HG03196 (cell line): Measurements from ENCODE around the gene ADCY4.
"Not testable (repeated sequence)": the region's sequence is repeated elsewhere in the genome, so short reads cannot be mapped to it uniquely, and the experiment has no call there.

Experiments used
- ATAC-seq: cut with Tn5 transposase; IDR thresholded peaks from one replicate; pipeline ENCODE4 v1.9.1; 2021; ENCODE audit not compliant: unreplicated experiment

Gene ADCY4

DNA sequence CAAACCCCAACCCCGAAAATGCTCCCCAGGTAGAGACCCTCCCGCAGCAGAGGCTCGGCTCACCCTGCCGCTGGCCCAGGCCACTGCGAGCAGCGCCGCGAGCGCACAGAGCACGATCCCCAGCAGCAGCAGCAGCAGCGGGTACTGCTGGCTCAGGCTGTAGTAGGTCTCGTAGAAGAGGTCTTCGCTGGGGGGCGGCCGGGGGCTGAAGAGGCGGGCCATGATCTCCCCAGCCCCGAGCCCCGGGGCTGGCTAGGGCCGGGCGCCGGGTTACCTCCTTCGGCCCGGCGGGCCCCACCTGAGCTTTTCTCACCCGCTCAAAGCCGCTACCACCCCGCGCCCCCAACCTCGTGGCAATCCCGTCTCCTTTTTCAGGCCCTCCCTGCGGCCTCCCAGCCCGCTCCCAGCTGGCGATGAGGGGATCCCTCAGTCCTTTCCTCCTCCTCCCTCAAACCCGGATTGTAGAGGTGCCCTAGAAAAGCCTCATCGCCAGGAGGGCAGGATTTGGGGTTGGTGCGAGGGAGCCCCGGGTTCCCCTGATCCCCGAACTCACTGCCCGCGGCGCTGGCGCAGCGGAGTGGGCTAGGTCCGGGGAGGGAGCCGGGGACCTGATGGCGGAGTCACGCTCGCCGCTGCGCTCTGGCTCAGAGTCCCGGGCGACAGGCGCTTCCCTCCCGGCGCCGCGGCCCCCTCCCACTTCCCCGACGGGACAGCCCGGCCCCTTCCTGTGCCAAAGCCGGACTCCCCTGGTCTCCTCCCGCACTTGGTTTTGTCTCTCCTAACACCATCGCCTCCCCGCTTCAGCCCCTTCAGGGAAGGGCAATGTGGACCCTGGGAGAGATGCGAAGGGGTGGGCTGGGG, at the start of gene ADCY4:
TSS of gene ADCY4 (minus strand) at position 641 of the 861 bp plus-strand sequence. CDS start at position 222, 419 bp downstream.
- ATAC-seq: no peak

DNA sequence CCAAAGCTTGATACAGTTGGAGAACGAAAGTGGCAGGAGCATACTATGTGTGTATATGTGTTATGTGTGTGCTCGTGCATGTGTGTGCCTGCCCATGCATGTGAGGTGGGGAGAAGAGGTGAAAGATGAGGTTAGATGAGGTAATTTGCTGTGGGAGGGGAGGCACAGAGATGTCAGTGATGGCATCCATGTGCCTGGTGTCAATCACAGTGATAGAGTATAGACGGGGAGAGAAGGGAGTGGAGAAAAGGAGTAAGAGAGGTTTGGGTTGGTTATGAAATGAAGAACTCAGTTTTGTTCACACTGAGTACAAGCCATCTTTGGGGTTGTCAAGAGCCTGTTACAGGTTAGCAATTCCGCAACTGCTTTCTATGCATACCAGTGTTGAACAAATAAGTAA, 49.3 kb upstream of the ADCY4 start:
- ATAC-seq: no peak

- no peak for ATAC-seq
These were observed 47.1 kb upstream of the ADCY4 start for GRCh38 chr14:24382064-24382371.

DNA sequence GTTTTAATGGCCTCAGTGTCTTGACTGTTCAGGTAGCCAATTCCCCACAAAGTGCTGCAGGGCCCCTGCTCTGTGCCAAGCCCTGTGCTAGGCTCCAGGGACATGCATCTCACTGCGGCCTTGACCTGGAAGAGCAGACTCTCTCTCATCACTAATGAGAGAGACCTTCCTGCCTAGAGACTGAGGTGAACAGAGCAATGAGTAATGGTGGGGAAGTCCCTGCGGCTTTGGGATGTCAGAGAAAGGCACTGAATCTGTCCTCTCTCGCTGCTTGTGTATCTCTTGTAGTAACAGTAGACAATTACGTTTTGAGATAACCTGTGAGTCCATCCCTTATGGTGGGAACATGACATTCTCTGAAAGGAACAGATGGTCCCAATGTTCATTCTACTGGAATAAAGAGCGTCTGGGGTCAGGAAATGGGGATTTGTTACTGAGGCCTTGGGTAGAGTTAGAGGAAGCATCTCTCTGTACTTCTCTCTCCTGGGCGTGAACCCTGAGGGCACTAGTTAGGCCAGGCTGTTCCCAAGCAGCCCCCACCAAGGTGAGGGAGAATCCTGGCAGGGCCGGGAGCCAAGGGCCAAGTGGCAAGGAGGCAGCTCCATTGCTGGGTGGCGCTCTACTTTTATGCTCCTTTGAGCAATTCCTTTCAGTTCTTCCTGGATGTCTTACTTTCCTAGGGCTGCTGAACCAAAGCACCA, 46.6 kb upstream of the ADCY4 start:
- no peak for ATAC-seq

GRCh38 chr14:24379907-24380730, 45.2 kb upstream of the ADCY4 start:
- no peak for ATAC-seq

DNA sequence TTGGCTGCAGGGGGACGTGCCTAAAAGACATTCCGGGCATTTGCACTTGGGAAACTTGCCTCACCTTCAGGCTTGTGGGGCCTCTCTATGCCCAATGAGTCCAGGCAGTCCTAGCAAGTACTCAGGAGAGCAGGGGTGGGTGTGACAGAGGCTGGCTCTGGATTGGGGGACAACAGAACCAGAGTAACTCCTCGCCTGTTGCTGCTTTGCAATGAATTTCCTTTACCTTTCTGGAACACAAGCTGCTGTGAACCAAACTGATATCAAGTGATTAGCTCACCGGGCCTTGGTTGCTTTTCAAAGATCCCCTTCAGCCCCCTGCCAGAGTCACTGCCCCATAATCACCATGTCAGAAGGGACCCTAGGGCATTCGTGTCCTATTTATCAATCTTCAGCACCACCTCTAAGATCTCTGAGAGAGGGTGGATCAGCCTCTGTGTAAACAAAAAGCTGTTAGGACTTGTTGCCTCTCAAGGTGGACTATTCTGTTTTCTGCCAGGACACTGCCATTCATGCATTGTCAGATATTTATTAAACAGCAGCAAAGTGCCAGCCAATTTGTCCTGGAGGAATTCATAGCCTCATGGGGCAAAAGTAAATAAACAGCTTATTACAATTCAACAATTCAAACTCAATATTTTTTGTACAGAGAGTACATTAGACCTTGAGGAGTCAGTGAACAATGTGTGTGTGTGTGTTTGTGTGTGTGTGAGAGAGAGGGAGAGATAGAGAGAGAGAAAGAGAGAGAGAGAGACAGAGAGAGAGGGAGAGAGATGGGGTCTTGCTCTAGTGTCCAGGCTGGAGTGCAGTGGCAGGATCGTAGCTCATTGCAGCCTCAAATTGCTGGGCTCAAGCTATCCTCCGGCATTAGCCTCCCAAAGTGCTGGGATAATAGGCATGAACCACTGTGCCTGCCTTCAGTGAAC, 44.4 kb upstream of the ADCY4 start:
- ATAC-seq: no peak

DNA sequence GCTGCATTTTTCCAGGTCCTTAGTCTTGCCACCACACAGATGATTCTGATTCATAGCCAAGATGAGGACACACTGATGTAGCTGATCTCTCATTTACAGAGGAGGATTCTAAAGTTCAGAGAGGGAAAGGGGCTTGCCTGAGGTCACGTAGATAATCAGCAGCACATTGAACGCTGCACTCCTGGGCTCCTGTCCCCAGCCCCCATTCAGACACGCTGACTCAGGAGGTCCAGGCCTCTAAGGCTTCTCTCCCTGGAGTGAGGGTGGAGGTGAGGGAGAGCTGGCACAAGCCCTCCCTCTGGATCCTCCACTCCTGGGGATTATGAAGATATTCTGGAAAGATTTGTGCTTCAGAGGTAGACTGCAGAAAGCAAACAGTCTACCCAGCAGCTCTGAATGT, 43.5 kb upstream of the ADCY4 start:
- ATAC-seq: no peak

DNA sequence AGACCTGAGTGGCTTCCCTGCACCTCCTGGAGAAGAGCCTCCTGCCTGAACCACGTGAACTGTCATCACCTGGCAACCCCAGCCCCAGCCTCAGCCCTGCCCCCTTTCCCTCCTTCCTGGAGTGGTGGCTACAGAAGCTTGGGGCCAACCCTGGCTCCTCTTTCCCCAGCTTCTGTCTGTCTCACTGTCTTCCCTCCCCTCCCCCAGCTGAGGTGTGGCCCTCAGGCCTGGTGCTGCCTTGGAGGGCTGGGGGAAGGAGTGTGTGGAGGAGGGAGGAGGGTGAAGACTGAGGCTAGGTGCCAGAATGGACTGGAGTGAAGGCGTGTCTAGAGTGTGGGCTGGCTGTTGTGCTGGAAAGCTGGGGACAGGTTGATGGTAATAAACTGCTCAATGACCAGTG, 42.8 kb upstream of the ADCY4 start:
- ATAC-seq: no peak

DNA sequence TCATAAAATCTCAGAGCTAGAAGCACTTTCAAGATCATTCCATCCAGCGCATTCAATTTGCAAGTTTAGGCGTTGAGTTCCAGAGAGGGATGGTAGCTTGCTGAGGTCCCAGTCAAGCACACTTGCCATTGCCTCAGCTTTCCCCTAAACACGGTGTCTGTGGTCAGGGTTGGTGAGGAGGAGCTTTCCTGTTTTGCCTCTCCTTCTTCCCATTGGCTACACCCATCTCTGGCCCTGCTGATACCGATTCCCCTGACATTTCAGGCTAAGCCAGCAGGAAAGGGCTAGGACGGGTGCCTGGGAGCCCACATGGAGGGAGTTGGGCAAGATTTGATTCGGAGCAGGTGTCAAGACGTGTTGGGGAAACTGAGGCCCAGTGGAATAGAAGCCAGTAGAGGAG, 42.3 kb upstream of the ADCY4 start:
- ATAC-seq: no peak

DNA sequence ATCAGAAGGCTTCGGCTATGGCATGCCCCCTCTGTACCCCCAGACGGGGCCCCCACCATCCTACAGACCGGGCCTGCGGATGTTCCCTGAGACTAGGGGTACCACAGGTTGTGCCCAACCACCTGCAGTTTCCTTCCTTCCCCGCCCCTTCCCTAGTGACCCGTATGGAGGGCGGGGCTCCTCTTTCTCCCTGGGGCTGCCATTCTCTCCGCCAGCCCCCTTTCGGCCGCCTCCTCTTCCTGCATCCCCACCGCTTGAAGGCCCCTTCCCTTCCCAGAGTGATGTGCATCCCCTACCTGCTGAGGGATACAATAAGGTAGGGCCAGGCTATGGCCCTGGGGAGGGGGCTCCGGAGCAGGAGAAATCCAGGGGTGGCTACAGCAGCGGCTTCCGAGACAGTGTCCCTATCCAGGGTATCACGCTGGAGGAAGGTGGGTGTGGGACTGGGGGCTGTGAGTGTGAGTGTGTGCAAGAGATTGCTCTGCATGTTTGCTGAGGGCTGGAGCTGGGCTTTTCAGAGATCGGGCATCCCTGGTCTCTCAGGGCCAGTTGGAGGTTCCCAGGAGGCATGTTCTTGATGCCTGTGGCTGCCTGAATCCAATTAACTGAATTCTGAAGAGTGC, 41.7 kb upstream of the ADCY4 start:
- no peak for ATAC-seq

DNA sequence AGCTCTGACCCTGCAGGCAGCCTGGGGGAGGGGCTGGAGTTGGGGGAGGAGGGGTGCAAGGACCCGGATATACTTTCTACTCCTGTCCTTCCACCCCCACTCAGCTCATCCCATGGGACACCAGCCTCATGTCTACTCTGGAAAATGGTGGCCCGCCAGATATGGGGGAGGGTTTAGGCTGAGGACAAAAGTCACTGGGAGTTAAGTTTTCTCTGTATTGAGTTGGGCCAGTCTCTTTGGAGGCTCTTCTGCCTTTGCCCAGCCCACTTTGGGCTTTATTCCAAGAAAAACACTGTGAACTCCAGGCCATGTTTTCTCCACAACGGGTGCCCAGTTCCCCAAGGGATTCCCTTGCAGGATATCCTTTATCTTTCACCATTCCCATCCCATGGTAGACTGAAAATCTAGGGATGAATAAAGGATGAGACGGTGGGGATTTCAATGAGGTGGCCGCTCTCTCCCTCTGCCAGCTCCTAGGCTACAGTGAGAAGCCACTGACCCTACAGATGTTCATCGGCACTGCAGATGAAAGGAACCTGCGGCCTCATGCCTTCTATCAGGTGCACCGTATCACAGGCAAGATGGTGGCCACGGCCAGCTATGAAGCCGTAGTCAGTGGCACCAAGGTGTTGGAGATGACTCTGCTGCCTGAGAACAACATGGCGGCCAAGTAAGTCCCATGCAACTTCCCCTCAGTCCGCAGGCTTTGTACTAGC, 38.0 kb upstream of the ADCY4 start:
- no peak for ATAC-seq

GRCh38 chr14:24371605-24372004, 36.7 kb upstream of the ADCY4 start:
- not testable (repeated sequence) for ATAC-seq

- ATAC-seq: no peak
These were observed 35.9 kb upstream of the ADCY4 start for GRCh38 chr14:24370748-24371147.

DNA sequence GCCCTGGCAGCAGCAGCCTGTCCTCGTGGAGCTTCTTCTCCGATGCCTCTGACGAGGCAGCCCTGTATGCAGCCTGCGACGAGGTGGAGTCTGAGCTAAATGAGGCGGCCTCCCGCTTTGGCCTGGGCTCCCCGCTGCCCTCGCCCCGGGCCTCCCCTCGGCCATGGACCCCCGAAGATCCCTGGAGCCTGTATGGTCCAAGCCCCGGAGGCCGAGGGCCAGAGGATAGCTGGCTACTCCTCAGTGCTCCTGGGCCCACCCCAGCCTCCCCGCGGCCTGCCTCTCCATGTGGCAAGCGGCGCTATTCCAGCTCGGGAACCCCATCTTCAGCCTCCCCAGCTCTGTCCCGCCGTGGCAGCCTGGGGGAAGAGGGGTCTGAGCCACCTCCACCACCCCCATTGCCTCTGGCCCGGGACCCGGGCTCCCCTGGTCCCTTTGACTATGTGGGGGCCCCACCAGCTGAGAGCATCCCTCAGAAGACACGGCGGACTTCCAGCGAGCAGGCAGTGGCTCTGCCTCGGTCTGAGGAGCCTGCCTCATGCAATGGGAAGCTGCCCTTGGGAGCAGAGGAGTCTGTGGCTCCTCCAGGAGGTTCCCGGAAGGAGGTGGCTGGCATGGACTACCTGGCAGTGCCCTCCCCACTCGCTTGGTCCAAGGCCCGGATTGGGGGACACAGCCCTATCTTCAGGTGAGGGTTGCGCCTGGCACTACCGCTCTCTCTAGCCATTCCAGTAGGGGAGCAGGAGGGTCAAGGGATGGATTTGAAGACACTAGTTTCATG, 35.2 kb upstream of the ADCY4 start:
- ATAC-seq: no peak

DNA sequence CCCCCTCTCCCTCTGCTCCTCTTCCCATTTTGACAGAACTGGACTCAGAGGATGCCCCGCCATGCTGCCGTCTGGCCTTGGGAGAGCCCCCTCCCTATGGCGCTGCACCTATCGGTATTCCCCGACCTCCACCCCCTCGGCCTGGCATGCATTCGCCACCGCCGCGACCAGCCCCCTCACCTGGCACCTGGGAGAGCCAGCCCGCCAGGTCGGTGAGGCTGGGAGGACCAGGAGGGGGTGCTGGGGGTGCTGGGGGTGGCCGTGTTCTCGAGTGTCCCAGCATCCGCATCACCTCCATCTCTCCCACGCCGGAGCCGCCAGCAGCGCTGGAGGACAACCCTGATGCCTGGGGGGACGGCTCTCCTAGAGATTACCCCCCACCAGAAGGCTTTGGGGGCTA, 34.6 kb upstream of the ADCY4 start:
- no peak for ATAC-seq

GRCh38 chr14:24368562-24369252, 33.8 kb upstream of the ADCY4 start:
- no peak for ATAC-seq

DNA sequence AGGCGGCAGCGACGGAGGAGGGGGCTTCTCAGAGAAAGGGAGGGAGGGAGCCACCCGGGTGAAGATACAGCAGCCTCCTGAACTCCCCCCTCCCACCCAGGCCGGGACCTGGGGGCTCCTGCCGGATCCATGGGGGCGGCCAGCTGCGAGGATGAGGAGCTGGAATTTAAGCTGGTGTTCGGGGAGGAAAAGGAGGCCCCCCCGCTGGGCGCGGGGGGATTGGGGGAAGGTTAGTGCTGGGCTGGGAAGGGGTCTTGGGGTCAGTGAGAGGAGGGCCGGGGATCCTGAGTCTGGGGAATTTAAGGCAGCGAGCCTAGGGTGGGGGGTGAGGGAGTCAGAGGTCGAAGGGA, 33.3 kb upstream of the ADCY4 start:
- no peak for ATAC-seq

DNA sequence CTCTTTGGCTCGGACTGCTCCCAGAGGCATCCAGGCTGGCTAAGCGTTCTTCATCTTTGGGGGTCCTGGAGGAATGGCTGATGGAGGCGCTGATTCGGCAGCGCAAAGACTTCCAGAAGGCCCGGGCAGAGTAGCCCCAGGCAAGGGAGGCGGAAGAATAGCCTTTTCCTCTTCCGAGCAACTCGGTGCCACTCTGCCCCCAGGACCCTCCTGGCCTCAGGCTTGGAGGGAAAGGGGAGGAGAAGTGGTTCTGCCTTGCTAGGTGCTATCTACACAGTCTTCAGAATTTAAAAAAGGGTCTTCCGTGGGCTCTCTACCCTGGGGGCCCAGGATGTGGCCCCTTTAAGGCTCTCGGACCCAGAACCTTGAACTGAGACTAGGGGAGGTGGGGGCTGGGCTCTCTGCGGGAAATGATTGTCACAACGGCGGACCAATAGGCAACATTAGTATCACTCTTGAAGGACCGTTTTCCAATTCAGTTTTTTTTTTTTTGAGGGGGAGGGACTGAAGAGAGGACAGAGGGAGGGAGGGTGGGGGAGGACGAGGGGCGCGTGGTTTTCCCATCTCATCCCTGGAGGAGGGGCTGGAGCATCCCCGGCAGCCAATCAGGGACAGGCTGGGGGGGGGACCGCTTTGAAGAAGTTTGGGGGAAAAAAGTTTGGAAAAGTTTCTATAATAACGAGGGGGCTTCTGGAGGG, 32.8 kb upstream of the ADCY4 start, which contains the start of gene NFATC4:
TSS of gene NFATC4 (plus strand) at position 671 of the 698 bp plus-strand sequence. CDS start 157 bp downstream, outside the sequence.
- ATAC-seq: no peak
